Coronary artery (tissue), 2 donors: ENCODE results near the gene MLKL.
"Not testable (repeated sequence)": the region's sequence is repeated elsewhere in the genome, so short reads cannot be mapped to it uniquely, and the experiment has no call there.

ENCODE experiments used
- DNase-seq: peaks from one replicate; pipeline ENCODE4 v3.0.0-alpha.2; 2017; ENCODE audit warnings: low spot score
- H3K27ac ChIP-seq, 2 donors: fragments of 200-600 bp; sonication (generic); one replicate each; pipeline ENCODE4 v1.5.1; 2016 to 2019
- H3K4me3 ChIP-seq: fragments of 200-600 bp; sonication (generic); 2 replicates; pipeline ENCODE4 v1.5.1; 2016; ENCODE audit warnings: mild to moderate bottlenecking, moderate library complexity
- CTCF ChIP-seq: fragments of 200-600 bp; sonication (generic); IDR thresholded peaks from one replicate; pipeline ENCODE4 v1.5.1; 2019; ENCODE audit warnings: antibody characterized with exemption

MLKL gene

GRCh38 chr16:74680681-74681080 lies 20.0 kb downstream of the MLKL start:
- no peak overlapping the region for H3K27ac ChIP-seq
- H3K4me3 ChIP-seq: no peak overlapping the region
- TF ChIP-seq CTCF: no peak
- DNase-seq: no peak

- H3K27ac ChIP-seq: no peak overlapping the region
- no peak overlapping the region for H3K4me3 ChIP-seq
- no peak for TF ChIP-seq CTCF
- no peak for DNase-seq
Measured at GRCh38 chr16:74679983-74680382, 20.7 kb downstream of the MLKL start.

- H3K4me3 ChIP-seq: no peak overlapping the region
- H3K27ac ChIP-seq: no peak overlapping the region
Measured at GRCh38 chr16:74677868-74678267, 22.8 kb downstream of the MLKL start.

GRCh38 chr16:74673876-74674275 lies 26.8 kb downstream of the MLKL start:
- DNase-seq: no peak
- Histone ChIP-seq H3K27ac (no peak overlapping the region), H3K4me3 (no peak overlapping the region)
- no peak for TF ChIP-seq CTCF

More at GRCh38 chr16:74677868-74678267, 22.8 kb downstream of the MLKL start:
- no peak for DNase-seq
- no peak for TF ChIP-seq CTCF

- not testable (repeated sequence) for DNase-seq, H3K27ac ChIP-seq, H3K4me3 ChIP-seq
Measured at GRCh38 chr16:74668877-74669276, 31.8 kb downstream of the MLKL start.

- TF ChIP-seq CTCF: no peak
- H3K27ac ChIP-seq: no peak overlapping the region
- no peak for DNase-seq
- peak overlapping the region; percentile 65 for H3K4me3 ChIP-seq
Measured at GRCh38 chr16:74667255-74667700, 33.4 kb downstream of the MLKL start.

GRCh38 chr16:74666425-74667254 lies 34.0 kb downstream of the MLKL start, which contains the start of gene RFWD3:
RFWD3 (minus strand) TSS chr16:74666877; CDS start chr16:74661449, 5,428 bp downstream.
- DNase-seq: peak; percentile 98
- peak within 1 kb of the TSS; percentile 79 for H3K4me3 ChIP-seq
- no peak for TF ChIP-seq CTCF
- H3K27ac ChIP-seq: peak within 1 kb of the TSS in 1 of 2 donors; percentile 62
